HK-2 (cell line): ENCODE data around the gene HOATZ.

ENCODE experiments used
- DNase-seq: peaks from one replicate; pipeline ENCODE4 v3.0.0-alpha.2; 2018; ENCODE audit not compliant: unreplicated experiment

The HOATZ gene

GRCh38 chr11:111522426-111522825 lies 7.8 kb downstream of the HOATZ start:
- no peak for DNase-seq

- DNase-seq = no peak
Measured at GRCh38 chr11:111523343-111523742, 8.8 kb downstream of the HOATZ start.

- DNase-seq = no peak
Measured at GRCh38 chr11:111524056-111524455, 9.5 kb downstream of the HOATZ start.

GRCh38 chr11:111525456-111525855 lies 10.9 kb downstream of the HOATZ start:
- DNase-seq = no peak

- no peak for DNase-seq
Measured at GRCh38 chr11:111526501-111526900, 11.9 kb downstream of the HOATZ start.

GRCh38 chr11:111527279-111527678 lies 12.7 kb downstream of the HOATZ start:
- DNase-seq = no peak

DNA sequence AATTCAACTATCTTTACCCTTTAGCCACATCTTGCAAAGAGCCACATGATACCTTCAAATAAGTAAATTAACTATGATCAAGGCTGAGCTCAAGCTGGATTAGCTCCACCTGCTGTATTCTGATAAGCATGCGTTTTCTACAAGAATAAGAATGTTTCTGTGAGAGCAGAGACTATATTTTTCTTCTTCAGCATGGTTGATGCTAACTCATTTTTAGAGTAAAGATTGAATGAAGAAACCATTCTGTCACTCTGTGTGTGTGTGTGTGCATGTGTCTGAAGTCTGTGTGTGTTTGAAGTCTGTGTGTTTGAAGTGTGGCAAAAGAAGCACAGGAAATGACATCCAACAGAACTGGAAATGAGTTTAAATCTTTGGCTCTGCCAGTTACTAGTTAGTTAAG lies 14.0 kb downstream of the HOATZ start:
- no peak for DNase-seq

DNA sequence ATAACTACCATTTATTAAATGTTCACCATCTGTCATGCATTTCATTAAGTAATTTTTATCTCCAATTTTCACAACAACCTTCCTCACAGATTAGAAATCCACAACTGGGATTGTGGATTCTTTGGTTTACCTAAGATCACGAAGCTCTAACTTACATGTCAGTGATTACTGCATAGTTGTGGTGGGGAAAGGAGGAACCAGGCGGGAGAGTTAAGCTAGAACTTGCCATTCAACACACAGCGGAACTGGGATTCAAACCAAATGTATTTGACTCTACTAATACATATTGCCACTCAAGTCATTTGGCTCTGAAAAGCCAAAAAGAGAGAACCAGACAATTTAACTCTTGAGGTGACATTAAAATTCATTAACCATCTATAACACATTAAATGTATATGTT lies 15.5 kb downstream of the HOATZ start:
- DNase-seq = no peak

GRCh38 chr11:111531136-111531535 lies 16.6 kb downstream of the HOATZ start:
- no peak for DNase-seq

DNA sequence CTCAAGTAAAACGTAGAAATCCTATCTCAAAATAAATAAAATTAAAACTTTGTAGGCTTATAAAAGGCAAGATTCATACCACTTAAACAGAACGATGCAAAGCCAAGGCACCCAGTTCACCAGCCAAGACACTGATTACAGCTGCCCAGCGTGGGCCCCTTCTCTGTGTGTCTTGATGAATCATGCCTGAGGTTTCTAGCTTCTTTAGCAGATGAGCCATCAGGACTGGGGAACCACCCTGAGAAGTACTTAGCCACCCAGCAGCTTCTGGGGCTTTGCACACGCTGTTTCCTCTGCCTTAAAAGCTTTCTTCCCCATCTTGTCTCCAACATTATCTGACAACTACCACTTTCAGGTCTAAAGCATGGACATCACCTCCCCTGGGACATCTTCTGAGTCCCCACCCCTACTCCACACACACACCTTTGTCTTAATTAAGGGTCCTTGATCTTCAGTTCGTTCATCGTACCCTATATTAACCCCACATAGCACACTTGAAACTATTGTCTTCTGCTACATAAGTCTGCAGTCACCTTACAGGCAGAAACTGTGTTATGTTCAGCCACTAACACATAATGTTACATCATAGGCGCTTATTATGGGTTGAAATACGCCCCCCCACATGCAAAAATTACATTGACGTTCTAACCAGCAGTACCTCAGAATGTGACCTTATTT lies 17.2 kb downstream of the HOATZ start:
- peak; percentile 45 for DNase-seq

GRCh38 chr11:111532365-111532709 lies 17.8 kb downstream of the HOATZ start:
- DNase-seq = no peak

DNA sequence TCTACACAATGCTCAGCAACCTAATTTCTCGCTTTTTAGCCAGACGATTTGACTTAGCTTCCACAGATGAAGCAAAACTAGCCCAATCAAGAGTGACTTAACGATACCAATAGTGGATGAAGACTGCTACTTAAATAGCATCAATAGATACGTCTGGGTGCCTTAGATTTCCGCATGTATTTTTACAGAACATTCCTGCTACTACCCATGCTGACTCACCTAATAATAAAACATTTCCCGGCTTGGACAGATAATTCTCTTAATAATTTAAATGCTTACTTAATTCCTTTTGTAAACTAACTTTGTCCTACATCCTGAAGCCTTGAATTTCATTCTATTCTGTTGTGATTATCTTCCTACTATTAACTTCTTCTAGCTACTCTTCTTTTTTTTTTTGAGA lies 20.7 kb downstream of the HOATZ start:
- DNase-seq = no peak

GRCh38 chr11:111537336-111537860 lies 22.8 kb downstream of the HOATZ start:
- no peak for DNase-seq

GRCh38 chr11:111538407-111539114 lies 24.0 kb downstream of the HOATZ start:
- no peak for DNase-seq

GRCh38 chr11:111539426-111540113 lies 25.0 kb downstream of the HOATZ start:
- DNase-seq = no peak

DNA sequence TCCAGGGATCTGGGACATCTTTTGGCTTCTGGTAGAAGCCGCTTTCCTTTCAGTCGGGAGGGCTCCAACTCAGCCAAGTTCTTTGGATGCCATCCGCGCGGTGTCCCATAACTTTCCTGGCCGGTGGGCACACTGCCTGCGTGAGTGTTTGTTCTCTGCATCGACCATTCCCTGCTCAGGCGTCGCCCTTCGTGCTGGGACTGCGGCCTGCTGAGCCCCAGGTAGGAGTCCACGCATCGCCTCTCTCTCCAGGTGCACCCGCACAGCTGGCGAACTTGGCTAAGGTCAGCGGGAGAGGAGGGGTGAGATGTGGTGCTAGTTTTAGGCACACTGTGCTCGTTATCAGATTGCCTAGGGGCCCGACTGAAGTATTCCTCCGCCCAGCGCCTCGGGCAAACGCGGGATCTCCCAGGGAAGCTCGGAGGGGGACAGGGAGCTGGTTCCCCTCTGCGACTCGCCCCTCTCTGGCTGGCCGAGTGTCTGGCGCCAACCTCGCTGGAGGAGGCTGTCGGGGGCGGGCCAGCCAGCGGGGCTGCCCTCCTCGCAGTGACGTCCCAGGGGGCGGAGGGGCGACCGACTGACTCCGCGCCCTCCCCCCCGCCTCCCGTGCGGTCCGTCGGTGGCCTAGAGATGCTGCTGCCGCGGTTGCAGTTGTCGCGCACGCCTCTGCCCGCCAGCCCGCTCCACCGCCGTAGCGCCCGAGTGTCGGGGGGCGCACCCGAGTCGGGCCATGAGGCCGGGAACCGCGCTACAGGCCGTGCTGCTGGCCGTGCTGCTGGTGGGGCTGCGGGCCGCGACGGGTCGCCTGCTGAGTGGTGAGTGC lies 25.7 kb downstream of the HOATZ start, which contains the start of gene LAYN:
Gene LAYN (plus strand): TSS at position 607 of the 823 bp plus-strand sequence. CDS start 124 bp downstream, at position 731.
- DNase-seq = no peak

GRCh38 chr11:111540937-111541253 lies 26.3 kb downstream of the HOATZ start:
- no peak for DNase-seq

- no peak for DNase-seq
Measured at GRCh38 chr11:111541254-111542061, 26.9 kb downstream of the HOATZ start.

GRCh38 chr11:111542606-111543275 lies 28.2 kb downstream of the HOATZ start:
- no peak for DNase-seq

DNA sequence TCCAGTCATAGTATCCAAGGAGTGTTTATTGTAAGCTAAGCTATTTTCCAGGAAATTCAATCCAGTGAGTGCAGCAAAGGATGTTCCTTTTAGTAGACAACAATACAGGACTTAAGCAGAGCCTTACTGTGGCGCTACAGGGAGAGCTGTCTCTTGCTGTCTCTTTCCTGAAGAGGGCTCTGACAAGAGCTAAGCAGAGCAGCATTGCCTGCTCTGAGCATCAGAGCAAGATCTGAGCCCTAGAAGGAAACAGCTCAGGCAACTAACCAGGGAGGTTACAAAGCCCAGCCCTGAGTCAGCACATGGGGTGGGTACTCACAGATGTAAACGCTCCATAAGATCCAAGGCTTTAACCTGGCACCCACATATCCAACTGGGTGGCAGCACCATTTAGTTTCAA lies 33.9 kb downstream of the HOATZ start:
- no peak for DNase-seq
